Astrocyte of the spinal cord (primary cell): ENCODE data around the gene RPL35.

Experiments used
- DNase-seq: peaks from one replicate; pipeline ENCODE4 v3.0.0; 2011; ENCODE audit warnings: low read depth, low spot score
- H3K4me3 ChIP-seq: 2 replicates; pipeline ENCODE4 v1.5.1; 2011; ENCODE audit warnings: low read depth, mild to moderate bottlenecking, low read length, moderate library complexity
- CTCF ChIP-seq: IDR thresholded peaks from 2 replicates; pipeline ENCODE4 v1.5.1; 2012; ENCODE audit warnings: low read depth, mild to moderate bottlenecking, low read length, inconsistent platforms
- in situ Hi-C: cut with HindIII; loops from 2 replicates; pipeline ENCODE4 v1.10.0; 2017; ENCODE audit warnings: low sequenced_read_pairs

RPL35 gene

GRCh38 chr9:124878021-124878420, 16.3 kb upstream of the RPL35 start:
- TF ChIP-seq CTCF: no peak
- no peak overlapping the region for H3K4me3 ChIP-seq
- no peak for DNase-seq
- in situ Hi-C loops: no loop called here

GRCh38 chr9:124877021-124877782, 15.4 kb upstream of the RPL35 start:
- no peak overlapping the region for H3K4me3 ChIP-seq
- in situ Hi-C loops: no loop called here
- no peak for TF ChIP-seq CTCF
- no peak for DNase-seq

GRCh38 chr9:124875501-124875900, 13.7 kb upstream of the RPL35 start:
- no peak for TF ChIP-seq CTCF
- H3K4me3 ChIP-seq: no peak overlapping the region
- in situ Hi-C loops: no loop called here
- no peak for DNase-seq

- in situ Hi-C loops: no loop called here
- DNase-seq: no peak
- H3K4me3 ChIP-seq: no peak overlapping the region
- TF ChIP-seq CTCF: no peak
These were observed 11.9 kb upstream of the RPL35 start for GRCh38 chr9:124873664-124874063.

- DNase-seq: no peak
- in situ Hi-C loops: no loop called here
- H3K4me3 ChIP-seq: no peak overlapping the region
- TF ChIP-seq CTCF: no peak
These were observed 9.4 kb upstream of the RPL35 start for GRCh38 chr9:124871156-124871561.

- in situ Hi-C loops: no loop called here
- no peak for DNase-seq
- no peak for TF ChIP-seq CTCF
- H3K4me3 ChIP-seq: peak overlapping the region; percentile 95
These were observed 9.0 kb upstream of the RPL35 start for GRCh38 chr9:124870723-124871122.
